Measurements from ENCODE around the gene MTM1. TPM values are rescaled to one million over a fixed set of nuclear protein-coding genes. Genes with fewer than 3 reads are reported as not detected.

MTM1 gene
- total RNA-seq, 1 donor from 2014 or later, result 12.1 TPM

DNA sequence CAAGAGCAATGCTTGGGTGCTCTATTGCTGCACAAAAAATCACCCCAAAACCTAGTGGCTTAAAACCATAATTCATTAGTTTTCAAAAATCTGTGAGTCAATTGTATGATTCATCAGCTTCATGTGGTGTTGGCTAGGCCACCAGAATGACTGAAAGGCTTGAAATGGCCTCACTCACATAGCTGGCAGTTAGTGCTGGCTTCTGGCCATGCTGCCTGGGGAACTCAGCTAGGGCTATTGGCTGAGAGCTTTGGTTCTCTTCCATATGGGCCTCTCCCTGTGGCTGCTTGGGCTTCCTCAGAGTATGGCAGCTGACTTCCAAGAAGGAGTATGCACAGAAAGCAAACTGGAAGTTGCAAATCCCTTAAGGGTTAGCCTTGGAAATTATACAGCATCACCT lies 121.7 kb downstream of the MTM1 start:
- H3K4me1 Mint-ChIP-seq (ENCODE audit: low read depth), result peaks cover 2% of the 10 kb centered on the region
- no peak overlapping the region for H3K4me3 Mint-ChIP-seq (ENCODE audit: low read depth)
- no peaks in the 10 kb centered on the region for H3K36me3 Mint-ChIP-seq (ENCODE audit: insufficient read depth)
- DNase-seq (ENCODE audit: low spot score, unreplicated experiment), result no peak
- no peak overlapping the region for H3K27ac Mint-ChIP-seq
- TF ChIP-seq, protein P1, sequence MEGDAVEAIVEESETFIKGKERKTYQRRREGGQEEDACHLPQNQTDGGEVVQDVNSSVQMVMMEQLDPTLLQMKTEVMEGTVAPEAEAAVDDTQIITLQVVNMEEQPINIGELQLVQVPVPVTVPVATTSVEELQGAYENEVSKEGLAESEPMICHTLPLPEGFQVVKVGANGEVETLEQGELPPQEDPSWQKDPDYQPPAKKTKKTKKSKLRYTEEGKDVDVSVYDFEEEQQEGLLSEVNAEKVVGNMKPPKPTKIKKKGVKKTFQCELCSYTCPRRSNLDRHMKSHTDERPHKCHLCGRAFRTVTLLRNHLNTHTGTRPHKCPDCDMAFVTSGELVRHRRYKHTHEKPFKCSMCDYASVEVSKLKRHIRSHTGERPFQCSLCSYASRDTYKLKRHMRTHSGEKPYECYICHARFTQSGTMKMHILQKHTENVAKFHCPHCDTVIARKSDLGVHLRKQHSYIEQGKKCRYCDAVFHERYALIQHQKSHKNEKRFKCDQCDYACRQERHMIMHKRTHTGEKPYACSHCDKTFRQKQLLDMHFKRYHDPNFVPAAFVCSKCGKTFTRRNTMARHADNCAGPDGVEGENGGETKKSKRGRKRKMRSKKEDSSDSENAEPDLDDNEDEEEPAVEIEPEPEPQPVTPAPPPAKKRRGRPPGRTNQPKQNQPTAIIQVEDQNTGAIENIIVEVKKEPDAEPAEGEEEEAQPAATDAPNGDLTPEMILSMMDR (IDR thresholded peaks at IDR 0.05; ENCODE audit: unreplicated experiment), result no peak
- peaks cover 10% of the 10 kb centered on the region for H3K9me3 Mint-ChIP-seq (ENCODE audit: low read depth)
- H3K27me3 Mint-ChIP-seq, result no peaks in the 10 kb centered on the region

DNA sequence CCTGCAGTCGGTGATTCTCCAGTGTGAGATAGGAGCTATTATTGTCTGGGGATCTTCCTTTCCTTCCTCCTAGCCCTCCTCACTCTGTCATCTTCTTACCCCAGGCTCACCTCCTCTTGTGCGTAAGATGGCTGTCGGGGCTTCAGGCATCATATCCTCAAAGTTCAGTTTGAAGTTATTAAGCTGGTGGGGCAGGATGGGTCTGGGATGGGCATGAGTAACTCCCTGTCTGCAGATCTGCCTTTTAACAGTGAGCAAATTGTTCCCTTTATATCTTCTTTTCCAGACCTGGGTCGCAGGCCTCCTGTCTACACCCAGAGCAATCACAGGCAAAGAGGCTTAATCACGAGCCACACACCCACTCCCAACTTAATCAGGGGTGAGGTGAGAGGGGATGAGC lies 123.9 kb downstream of the MTM1 start:
- Mint-ChIP-seq H3K36me3 (ENCODE audit: insufficient read depth) (peaks cover 5% of the 10 kb centered on the region), H3K27ac (peak overlapping the region; percentile 73), H3K9me3 (ENCODE audit: low read depth) (peaks cover 20% of the 10 kb centered on the region), H3K4me3 (ENCODE audit: low read depth) (peak overlapping the region; percentile 79), H3K27me3 (no peaks in the 10 kb centered on the region), H3K4me1 (ENCODE audit: low read depth) (peaks cover 3% of the 10 kb centered on the region)
- TF ChIP-seq, protein P1 (IDR thresholded peaks at IDR 0.05; ENCODE audit: unreplicated experiment), result no peak
- no peak for DNase-seq (ENCODE audit: low spot score, unreplicated experiment)

DNA sequence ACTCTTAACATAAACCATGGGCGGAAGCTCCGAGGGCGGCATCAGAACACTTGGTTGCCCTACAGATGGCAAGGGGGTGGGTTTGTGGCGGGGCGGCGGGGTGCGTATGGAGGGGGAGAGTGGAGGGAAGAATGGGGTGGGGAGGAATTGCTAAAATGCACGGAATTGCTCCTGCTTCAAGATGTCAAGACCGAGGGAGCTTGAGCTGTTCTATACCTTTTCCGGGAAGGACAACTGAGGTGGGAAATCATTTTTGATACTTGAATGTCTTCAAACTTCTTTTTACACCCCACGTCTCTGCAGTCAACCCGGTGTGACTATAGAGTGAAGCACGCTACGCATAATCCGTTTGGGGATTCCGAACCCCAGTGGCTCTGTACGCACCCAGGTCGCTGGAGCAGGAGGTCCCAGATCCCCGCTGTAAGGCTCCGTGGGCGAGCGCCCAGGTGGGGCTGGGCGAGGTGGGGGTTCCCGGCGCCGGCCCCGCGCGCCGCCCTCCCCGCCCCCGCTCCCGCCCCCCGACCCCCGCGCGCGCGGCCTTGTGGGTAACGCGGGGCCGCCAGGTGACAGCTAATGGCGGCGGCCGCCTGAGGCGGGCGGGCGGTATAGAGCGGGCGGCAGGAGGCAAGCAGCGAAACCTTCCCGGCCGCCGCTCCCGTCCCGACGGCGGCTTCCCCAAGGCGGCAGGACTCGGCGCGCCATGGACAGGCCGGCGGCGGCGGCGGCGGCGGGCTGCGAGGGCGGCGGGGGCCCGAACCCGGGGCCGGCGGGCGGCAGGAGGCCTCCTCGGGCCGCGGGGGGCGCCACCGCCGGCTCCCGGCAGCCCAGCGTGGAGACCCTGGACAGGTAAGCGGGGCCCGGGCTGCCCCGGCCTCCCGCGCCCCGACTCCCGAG lies 124.7 kb downstream of the MTM1 start, which contains the start of gene MTMR1:
MTMR1 (plus strand) TSS at position 566 of the 894 bp plus-strand sequence; CDS start at position 701, 135 bp downstream.
- Mint-ChIP-seq H3K4me3 (ENCODE audit: low read depth) (peak within 1 kb of the TSS; percentile 82), H3K4me1 (ENCODE audit: low read depth) (peaks cover 3% of the 10 kb centered on the region), H3K36me3 (ENCODE audit: insufficient read depth) (peaks cover 5% of the 10 kb centered on the region), H3K9me3 (ENCODE audit: low read depth) (peaks cover 20% of the 10 kb centered on the region), H3K27ac (peak within 1 kb of the TSS; percentile 94), H3K27me3 (no peaks in the 10 kb centered on the region)
- TF ChIP-seq, protein P1 (IDR thresholded peaks at IDR 0.05; ENCODE audit: unreplicated experiment), result no peak
- peak; percentile 14 for DNase-seq (ENCODE audit: low spot score, unreplicated experiment)

DNA sequence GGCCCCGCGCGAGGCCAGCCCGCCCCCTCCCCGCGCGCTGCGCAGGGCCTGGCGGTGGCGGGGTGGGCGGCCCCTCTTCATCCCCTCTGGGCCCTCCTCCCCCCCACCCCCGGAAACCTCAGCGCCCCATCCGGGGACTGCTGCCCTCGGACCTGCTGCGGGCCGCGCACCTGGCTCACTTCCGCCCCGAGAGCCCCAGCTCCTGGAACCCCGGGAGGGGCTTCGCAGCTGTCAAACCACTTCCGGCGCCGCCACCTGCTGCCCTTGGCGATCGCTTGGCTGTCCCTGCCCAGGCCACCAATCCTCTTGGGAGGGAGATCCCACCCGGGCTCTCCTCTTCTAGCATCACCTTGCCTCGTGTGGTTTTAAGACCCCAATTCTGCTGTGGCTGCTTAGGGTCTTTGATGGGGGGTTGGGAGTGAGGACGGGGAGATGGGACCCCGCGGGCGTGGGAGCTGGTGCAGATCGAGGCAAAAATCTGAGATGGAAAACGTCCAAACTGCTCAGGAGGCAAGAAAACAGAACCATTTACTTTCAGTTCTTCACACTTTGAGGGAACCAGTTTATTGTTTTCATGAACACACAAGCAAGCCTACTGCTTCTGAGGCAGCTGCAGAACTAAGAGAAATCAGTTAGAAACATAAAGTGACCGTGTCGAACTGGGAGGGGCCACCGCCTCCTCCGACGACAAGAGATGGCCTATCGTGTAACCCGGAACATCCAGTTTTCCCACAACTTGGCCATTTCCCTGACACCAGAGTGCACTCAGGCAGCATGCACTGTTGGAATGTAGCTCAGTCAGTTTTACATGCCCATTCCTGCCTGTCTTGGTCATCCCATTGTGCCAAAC lies 125.5 kb downstream of the MTM1 start:
- TF ChIP-seq, protein P1 (IDR thresholded peaks at IDR 0.05; ENCODE audit: unreplicated experiment), result no peak
- peak overlapping the region; percentile 82 for H3K4me3 Mint-ChIP-seq (ENCODE audit: low read depth)
- peaks cover 5% of the 10 kb centered on the region for H3K36me3 Mint-ChIP-seq (ENCODE audit: insufficient read depth)
- peak; percentile 32 for DNase-seq (ENCODE audit: low spot score, unreplicated experiment)
- peaks cover 15% of the 10 kb centered on the region for H3K9me3 Mint-ChIP-seq (ENCODE audit: low read depth)
- peak overlapping the region; percentile 94 for H3K27ac Mint-ChIP-seq
- H3K27me3 Mint-ChIP-seq, result no peaks in the 10 kb centered on the region
- H3K4me1 Mint-ChIP-seq (ENCODE audit: low read depth), result peaks cover 3% of the 10 kb centered on the region
